GM21515 (cell line): ENCODE results near the gene SIM1.

ENCODE experiments used
- ATAC-seq: cut with Tn5 transposase; IDR thresholded peaks from one replicate; pipeline ENCODE4 v1.9.1; 2021; ENCODE audit not compliant: unreplicated experiment

The SIM1 gene

DNA sequence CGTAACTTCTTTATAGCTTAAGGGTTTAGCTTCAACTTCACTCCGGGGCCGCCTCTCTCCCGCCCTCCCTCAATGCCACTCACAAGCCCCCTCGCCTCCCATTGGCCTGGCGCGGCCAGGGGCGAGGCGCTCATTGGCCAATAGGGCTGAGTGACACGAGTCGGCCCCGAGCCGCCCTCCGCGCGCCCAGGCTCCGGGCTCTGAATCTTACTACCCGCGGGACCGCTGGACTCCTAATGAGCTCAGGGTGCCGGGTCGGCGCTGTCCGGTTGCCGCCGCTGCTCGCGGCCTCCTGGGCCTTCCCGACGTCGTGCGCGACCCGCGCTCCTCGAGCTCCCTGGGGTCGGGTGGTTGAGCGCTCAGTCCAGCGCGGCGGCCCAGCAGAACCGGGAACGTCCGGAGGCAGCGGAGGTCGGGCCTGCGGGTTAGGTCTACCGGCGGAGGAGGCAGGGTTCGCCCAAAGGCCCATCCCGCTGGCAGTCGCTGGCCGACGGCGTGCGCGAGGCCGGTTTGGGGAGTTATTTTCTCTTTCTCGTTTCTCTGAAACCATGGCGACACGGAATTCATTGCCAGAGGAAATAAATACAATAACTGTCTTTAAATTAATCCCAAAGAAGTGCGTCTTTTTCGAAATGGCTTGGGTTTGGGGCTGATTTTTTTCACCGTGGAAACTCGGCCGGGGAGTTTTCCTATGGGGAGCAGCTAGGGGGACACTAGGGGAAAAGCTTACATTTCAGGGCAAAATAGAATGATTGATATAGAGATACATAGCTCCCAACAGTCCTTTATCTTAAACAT lies at the start of gene SIM1:
Gene SIM1, minus strand, starts transcription at position 19 of the 798 bp plus-strand sequence. CDS start 1,453 bp downstream, outside the sequence.
- peak; percentile 63 for ATAC-seq

DNA sequence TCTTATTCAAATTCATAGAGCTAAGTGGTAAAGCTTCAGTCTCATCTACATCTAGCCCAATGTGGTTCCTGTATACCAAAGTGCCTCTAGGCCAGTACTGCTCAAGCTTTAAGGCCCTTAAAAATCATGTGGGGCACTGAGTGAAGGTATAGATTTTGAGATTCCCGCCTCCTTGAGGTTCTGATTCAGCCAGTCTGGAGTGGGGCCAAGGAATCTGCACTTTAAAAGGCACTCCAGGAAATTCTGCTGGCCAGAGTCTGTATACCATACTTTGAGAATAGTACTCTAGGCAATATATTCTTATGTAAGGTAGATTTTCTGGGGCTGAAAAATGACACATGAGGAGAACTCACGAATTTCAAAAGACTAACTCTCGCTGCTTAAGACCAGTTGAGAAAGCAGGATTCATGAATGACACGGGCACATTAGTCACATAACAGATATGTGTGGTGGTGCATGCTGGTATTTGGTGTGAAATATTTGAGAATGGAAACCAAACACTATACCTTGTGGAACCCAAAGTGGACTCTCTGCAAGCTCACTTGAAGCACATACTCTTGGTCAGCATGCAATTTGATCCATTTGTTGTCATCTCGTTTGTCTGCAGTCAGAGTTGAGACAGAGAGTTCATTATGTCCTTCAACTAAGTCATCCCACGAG lies 47.6 kb upstream of the SIM1 start:
- ATAC-seq: no peak

- no peak for ATAC-seq
These were observed 44.4 kb upstream of the SIM1 start for GRCh38 chr6:100509101-100509500.

DNA sequence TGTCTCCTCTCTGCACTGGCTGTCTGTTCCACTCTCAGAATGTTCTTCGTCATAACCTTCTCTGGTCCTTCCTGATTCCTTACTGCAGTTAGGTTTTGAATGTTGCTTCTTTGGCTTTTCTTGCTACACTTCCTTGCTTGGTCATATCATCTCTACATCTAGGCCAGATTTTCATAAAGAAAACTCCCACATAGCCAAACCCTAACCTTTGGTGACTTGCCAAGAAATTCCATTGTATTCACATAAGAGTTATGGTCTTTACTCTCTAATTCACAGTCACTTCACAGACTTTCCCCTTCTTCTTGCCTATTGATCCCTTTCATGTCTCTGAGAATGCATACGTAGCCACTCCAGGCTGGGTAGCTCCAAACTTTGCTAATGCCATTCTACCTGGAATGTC lies 41.9 kb upstream of the SIM1 start:
- ATAC-seq: no peak

- ATAC-seq: no peak
These were observed 40.3 kb upstream of the SIM1 start for GRCh38 chr6:100504786-100505737.

DNA sequence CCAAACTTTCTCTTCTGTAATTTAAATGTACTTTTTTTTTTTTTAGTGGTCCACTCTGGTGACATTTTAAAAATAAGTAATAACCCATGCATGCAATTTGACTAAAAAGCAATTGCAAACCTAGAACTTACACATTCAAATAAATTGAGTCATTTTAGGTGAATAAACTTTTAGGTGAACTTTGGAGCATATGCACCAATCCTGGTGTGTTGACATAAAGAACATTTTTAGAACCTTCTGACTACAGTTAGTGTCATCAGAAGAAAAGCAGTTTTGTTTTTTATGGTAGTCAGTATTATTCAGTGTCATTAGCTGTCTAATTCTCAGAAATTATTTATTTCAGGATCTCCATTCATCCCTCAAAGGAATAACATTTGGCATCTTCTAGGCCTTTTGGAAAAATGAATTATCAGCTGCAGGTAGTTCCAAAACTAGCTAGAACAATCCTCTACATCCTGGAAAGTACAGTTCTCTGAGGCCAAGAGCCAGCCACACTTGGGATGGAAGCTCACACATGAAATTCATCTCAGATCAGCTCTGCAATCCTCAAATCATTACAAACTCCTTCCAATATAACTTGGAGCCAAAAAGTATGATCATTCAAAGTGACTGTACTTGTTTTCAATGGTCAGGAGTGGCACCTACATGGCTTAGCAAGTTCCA lies 38.5 kb upstream of the SIM1 start:
- ATAC-seq: no peak

DNA sequence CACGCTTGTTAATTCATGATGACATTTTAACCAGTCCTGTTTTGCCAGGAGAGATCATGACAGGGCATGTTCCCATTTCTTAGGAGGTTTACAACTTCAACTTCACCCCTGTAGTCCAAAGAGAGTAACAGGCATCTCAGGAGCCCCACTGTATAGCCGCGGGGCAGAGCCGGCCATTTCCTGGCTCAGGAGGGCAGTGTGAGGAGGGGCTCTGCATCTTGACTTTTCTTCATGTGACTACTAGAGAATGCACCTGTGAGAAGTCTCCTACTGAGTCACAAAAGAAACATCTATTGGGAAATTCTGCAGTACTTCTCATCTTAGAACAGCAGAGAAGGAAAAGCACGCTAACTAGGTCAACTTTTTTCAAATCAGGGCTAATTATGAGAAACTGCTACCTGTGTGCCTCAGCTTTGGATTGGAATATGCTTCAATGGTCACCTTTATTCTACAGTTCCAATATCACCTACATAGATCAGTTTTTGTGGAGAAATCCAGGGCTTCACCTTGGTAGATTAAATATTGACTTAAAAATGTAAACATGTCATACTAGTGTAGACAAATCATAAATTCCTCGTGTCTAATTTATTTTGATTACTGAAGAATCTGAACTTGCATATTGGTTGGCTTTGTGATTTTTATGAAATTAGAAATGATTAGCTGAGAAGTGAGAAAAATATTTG lies 28.6 kb upstream of the SIM1 start:
- ATAC-seq: no peak

GRCh38 chr6:100491952-100492670 lies 27.4 kb upstream of the SIM1 start:
- no peak for ATAC-seq

GRCh38 chr6:100490065-100490464 lies 25.3 kb upstream of the SIM1 start:
- no peak for ATAC-seq

GRCh38 chr6:100488244-100488643 lies 23.5 kb upstream of the SIM1 start:
- no peak for ATAC-seq

GRCh38 chr6:100487638-100488037 lies 22.9 kb upstream of the SIM1 start:
- ATAC-seq: no peak

- no peak for ATAC-seq
These were observed 20.5 kb upstream of the SIM1 start for GRCh38 chr6:100485268-100485667.

GRCh38 chr6:100484474-100484873 lies 19.8 kb upstream of the SIM1 start:
- no peak for ATAC-seq

GRCh38 chr6:100482698-100483097 lies 18.0 kb upstream of the SIM1 start:
- no peak for ATAC-seq

DNA sequence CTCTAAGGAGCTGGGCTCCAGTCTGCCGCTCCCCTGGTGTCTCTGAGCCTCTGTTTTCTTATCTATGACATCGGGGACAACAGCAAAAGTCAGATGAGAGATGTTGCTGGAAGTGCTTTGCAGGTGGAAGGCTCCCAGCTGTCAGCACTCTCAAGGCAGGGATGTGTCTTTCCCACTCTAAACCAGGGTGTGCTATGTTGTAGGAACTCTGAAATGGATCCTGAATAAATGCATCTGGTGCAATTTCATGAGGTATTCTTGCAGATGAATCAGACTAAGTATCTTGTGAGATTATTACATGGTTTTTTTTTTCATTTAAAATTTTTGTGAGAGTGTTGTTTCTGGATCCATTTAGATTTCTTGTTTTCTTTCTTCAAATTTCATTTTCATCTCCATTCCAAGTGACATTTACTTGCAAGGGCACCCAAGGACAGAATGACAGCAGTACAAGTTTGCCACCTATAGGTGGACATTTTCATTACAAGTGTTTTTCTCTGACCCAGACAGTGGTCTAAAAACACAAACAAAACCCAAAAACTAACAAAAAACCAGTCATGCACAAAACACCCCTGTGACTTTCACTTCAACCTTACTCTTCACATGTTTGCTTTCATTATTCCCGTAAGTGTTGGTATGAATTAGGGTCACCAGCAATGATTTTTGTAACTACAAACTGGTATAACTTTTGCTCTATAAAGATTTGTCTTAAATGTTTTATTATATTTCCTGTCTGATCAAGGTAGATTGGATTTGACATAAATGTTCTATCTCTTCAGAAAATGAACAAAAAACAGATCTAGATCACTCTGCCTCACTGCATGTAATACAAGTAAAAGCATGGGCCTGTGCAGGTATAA lies 14.7 kb upstream of the SIM1 start:
- peak; percentile 51 for ATAC-seq

GRCh38 chr6:100475554-100476320 lies 11.0 kb upstream of the SIM1 start:
- peak; percentile 54 for ATAC-seq

DNA sequence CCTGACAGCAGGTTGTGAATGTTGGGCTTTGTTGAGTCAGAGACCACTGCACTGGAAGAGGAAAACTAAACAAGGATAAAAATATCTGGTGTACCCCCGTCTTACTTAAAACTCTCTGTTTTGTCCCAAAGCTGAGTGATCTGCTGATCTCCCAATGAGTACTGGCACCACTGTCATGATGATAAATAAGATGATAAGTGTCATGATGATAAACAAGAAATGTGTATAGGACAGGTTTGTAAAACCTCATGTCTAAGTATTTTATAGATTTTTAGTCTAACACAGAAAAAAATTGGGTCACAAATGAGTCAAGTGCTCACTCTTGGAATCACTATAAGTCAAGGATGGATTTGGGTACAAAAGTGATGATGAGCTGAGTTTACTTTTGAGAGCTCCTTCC lies 8.5 kb upstream of the SIM1 start:
- no peak for ATAC-seq

DNA sequence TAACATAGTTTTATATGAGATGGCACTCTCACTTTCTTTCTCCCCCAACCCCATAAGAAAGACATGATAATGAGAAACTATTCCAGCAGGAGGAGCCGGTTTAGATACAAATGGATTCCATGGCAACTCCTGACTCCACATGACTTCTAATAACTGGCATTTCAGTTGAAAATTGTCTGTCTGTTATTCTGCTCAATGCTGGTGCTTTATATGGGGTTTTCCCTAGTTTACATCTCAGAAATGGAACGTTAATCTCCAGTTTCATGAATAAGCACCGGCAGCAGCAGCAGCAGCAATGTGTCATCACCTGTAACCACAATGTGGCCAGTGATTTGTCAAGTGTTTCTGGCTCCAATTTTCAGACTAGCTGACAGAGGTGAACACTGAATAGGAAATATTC lies 8.0 kb upstream of the SIM1 start:
- peak; percentile 84 for ATAC-seq
